GM12873 (cell line): ENCODE measurements around the gene CTNNB1.

Experiments
- CTCF ChIP-seq: IDR thresholded peaks from 2 replicates; pipeline ENCODE4 v1.5.1; 2012; ENCODE audit warnings: low read depth, mild to moderate bottlenecking, moderate library complexity, low read length, control low read depth; ENCODE audit not compliant: insufficient read depth; ENCODE audit errors: missing control alignments

Gene CTNNB1

GRCh38 chr3:41164777-41165176, 34.5 kb upstream of the CTNNB1 start:
- TF ChIP-seq CTCF: no peak

- no peak for TF ChIP-seq CTCF
These were observed 31.4 kb upstream of the CTNNB1 start for GRCh38 chr3:41167722-41168497.

GRCh38 chr3:41169023-41169422, 30.3 kb upstream of the CTNNB1 start:
- TF ChIP-seq CTCF: no peak

- TF ChIP-seq CTCF: no peak
These were observed 25.1 kb upstream of the CTNNB1 start for GRCh38 chr3:41173926-41174885.

GRCh38 chr3:41175365-41175764, 23.9 kb upstream of the CTNNB1 start:
- no peak for TF ChIP-seq CTCF

GRCh38 chr3:41176596-41176995, 22.7 kb upstream of the CTNNB1 start:
- no peak for TF ChIP-seq CTCF

- TF ChIP-seq CTCF: no peak
These were observed 20.7 kb upstream of the CTNNB1 start for GRCh38 chr3:41178576-41178975.
